ENCODE data around the gene PTH2. TPM values are rescaled to one million over a fixed set of nuclear protein-coding genes. Genes with fewer than 3 reads are reported as not detected.
"Not testable (repeated sequence)": the region's sequence is repeated elsewhere in the genome, so short reads cannot be mapped to it uniquely, and the experiment has no call there.

The PTH2 gene
- total and polyA plus RNA-seq, 2 donors (not counting 3 experiments of a cell fraction or from before 2014, with no cell fraction given): not detected

DNA sequence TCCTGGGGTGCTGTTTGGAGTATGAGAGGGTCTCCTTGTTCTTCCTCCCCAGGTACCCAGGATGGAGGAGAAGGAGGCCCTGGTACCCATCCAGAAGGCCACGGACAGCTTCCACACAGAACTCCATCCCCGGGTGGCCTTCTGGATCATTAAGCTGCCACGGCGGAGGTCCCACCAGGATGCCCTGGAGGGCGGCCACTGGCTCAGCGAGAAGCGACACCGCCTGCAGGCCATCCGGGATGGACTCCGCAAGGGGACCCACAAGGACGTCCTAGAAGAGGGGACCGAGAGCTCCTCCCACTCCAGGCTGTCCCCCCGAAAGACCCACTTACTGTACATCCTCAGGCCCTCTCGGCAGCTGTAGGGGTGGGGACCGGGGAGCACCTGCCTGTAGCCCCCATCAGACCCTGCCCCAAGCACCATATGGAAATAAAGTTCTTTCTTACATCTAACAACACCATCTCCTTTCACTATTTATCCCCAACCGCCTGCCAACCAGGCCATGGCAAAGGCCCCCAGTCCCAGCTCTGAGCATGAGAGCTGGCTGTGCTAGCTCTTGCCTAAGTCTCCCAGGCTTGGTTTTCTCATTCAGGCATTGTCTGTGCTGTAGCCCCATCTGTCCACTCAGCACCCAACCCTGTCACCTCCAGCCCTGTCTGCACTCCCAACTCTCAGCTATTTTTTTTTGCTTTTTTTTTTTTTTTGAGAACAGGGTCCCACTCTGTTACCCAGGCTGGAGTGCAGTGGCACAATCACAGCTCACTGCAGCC lies 48.4 kb downstream of the PTH2 start:
- Histone ChIP-seq H3K27me3 (ENCODE audit: control insufficient read depth in 2 of 2, insufficient read depth in 2 of 2, low read length in 2 of 2) (peaks cover 1 to 3% of the 10 kb centered on the region in 2 experiments), H2AFZ (ENCODE audit: low read depth, low read length) (no peak overlapping the region), H3K9me1 (replicated peaks; ENCODE audit: control insufficient read depth, extremely low read depth, insufficient read depth, low read length) (no peaks in the 10 kb centered on the region), H3K9ac (replicated peaks; ENCODE audit: extremely low read depth, insufficient read depth, low read length) (no peak overlapping the region), H3K4me2 (ENCODE audit: insufficient read depth, low read length) (no peak overlapping the region), H3K79me2 (ENCODE audit: control insufficient read depth, insufficient read depth, low read length) (no peaks in the 10 kb centered on the region), H3K9me3 (replicated peaks; ENCODE audit: control insufficient read depth, insufficient read depth, low read length) (no peaks in the 10 kb centered on the region), H4K20me1 (replicated peaks; ENCODE audit: control insufficient read depth, extremely low read depth, insufficient read depth, low read length) (no peaks in the 10 kb centered on the region), H3K36me3 (ENCODE audit: control insufficient read depth in 2 of 2, extremely low read depth in 1 of 2, insufficient read depth in 2 of 2, low read length in 2 of 2) (no peaks in the 10 kb centered on the region), H3K4me3 (replicated peaks in 1 of 3; ENCODE audit: insufficient read depth in 1 of 3, low read depth in 1 of 3, low read length in 3 of 3) (no peak overlapping the region), H3K4me1 (ENCODE audit: control insufficient read depth, extremely low read depth, insufficient read depth, low read length) (no peaks in the 10 kb centered on the region), H3K27ac (ENCODE audit: insufficient read depth, low read depth, low read length) (no peak overlapping the region)
- intact Hi-C loops (cut with micrococcal nuclease) (no loop called here), dilution Hi-C loops (cut with MboI; ENCODE audit: extremely low pct_ligation_motif_present, low sequenced_read_pairs) (no loop called here)
- no peak for DNase-seq (ENCODE audit: low read depth, low spot score)
- no TSS peak for BruUV-seq (replicated peaks)
- no peak for FAIRE-seq
- ChIA-PET CTCF (interaction anchor here (0.7 to 1.4 kb wide), 6 partner anchors 8 to 277 kb away, joined by 3 to 4 read pairs (median 3); no protein-coding TSS in a partner anchor), POLR2A (no interaction called here)
- TF ChIP-seq GATA2 (IDR thresholded peaks at IDR 0.05; ENCODE audit: insufficient read depth, insufficient read length, low read depth, low read length) (no peak), POLR2AphosphoS5 (IDR thresholded peaks at IDR 0.05; ENCODE audit: insufficient read depth, low read depth, low read length) (no peak), POLR2A (IDR thresholded peaks at IDR 0.05; ENCODE audit: low read depth, low read length) (no peak), EZH2 (IDR thresholded peaks at IDR 0.05; ENCODE audit: borderline replicate concordance, low read depth, low read length, severe bottlenecking) (no peak), JUN (IDR thresholded peaks at IDR 0.05; ENCODE audit: borderline replicate concordance, insufficient read depth, insufficient read length, low read depth) (no peak), FOS (IDR thresholded peaks at IDR 0.05; ENCODE audit: borderline replicate concordance, insufficient read depth, low read length) (no peak), MYC (IDR thresholded peaks at IDR 0.05; ENCODE audit: low read depth, low read length) (no peak)
- TF ChIP-seq, protein P1, sequence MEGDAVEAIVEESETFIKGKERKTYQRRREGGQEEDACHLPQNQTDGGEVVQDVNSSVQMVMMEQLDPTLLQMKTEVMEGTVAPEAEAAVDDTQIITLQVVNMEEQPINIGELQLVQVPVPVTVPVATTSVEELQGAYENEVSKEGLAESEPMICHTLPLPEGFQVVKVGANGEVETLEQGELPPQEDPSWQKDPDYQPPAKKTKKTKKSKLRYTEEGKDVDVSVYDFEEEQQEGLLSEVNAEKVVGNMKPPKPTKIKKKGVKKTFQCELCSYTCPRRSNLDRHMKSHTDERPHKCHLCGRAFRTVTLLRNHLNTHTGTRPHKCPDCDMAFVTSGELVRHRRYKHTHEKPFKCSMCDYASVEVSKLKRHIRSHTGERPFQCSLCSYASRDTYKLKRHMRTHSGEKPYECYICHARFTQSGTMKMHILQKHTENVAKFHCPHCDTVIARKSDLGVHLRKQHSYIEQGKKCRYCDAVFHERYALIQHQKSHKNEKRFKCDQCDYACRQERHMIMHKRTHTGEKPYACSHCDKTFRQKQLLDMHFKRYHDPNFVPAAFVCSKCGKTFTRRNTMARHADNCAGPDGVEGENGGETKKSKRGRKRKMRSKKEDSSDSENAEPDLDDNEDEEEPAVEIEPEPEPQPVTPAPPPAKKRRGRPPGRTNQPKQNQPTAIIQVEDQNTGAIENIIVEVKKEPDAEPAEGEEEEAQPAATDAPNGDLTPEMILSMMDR (IDR thresholded peaks at IDR 0.05; ENCODE audit: extremely low read depth in 1 of 2, insufficient read depth in 1 of 2, low read depth in 1 of 2, low read length in 2 of 2): no peak
- TF ChIP-seq, protein P2, sequence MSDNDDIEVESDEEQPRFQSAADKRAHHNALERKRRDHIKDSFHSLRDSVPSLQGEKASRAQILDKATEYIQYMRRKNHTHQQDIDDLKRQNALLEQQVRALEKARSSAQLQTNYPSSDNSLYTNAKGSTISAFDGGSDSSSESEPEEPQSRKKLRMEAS (IDR thresholded peaks at IDR 0.05; ENCODE audit: insufficient read depth, insufficient read length): no peak

DNA sequence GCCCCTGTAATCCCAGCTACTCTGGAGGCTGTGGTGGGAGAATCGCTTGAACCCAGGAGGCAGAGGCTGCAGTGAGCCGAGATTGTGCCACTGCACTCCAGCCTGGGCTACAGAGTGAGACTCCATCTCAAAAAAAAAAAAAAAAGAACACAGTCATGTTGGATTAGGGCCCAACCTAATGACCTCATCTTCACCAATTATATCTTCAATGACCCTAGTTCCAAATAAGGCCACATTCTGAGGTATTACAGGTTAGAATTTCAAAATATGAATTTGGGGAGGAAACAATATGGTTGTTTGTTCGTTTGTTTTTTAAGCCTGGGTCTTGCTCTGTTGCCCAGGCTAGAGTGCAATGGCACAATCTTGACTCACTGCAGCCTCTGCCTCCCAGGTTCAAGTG lies 50.1 kb downstream of the PTH2 start:
- H3K9ac ChIP-seq (replicated peaks; ENCODE audit: extremely low read depth, insufficient read depth, low read length); H3K4me2 ChIP-seq (ENCODE audit: insufficient read depth, low read length); H3K4me1 ChIP-seq (ENCODE audit: control insufficient read depth, extremely low read depth, insufficient read depth, low read length); dilution Hi-C loops (cut with MboI; ENCODE audit: extremely low pct_ligation_motif_present, low sequenced_read_pairs); H3K79me2 ChIP-seq (ENCODE audit: control insufficient read depth, insufficient read depth, low read length); H3K27ac ChIP-seq (ENCODE audit: insufficient read depth, low read depth, low read length); BruUV-seq (replicated peaks); H3K36me3 ChIP-seq (ENCODE audit: control insufficient read depth in 2 of 2, extremely low read depth in 1 of 2, insufficient read depth in 2 of 2, low read length in 2 of 2); H3K9me1 ChIP-seq (replicated peaks; ENCODE audit: control insufficient read depth, extremely low read depth, insufficient read depth, low read length); intact Hi-C loops (cut with micrococcal nuclease); POLR2A ChIA-PET; H2AFZ ChIP-seq (ENCODE audit: low read depth, low read length); H3K27me3 ChIP-seq (ENCODE audit: control insufficient read depth in 2 of 2, insufficient read depth in 2 of 2, low read length in 2 of 2); CTCF ChIA-PET; FAIRE-seq; DNase-seq (ENCODE audit: low read depth, low spot score); H4K20me1 ChIP-seq (replicated peaks; ENCODE audit: control insufficient read depth, extremely low read depth, insufficient read depth, low read length); H3K9me3 ChIP-seq (replicated peaks; ENCODE audit: control insufficient read depth, insufficient read depth, low read length); H3K4me3 ChIP-seq (replicated peaks in 1 of 3; ENCODE audit: insufficient read depth in 1 of 3, low read depth in 1 of 3, low read length in 3 of 3): not testable (repeated sequence)
